SK-N-SH treated with all-trans-retinoic acid at 6 μM for 48 hours (cell line): Measurements from ENCODE around the gene NUTF2.
"Not testable (repeated sequence)": the region's sequence is repeated elsewhere in the genome, so short reads cannot be mapped to it uniquely, and the experiment has no call there.

Experiments used
- ATAC-seq: fragments of 200-7000 bp; cut with Tn5 transposase; 3 replicates; pipeline ENCODE4 v1.9.1; 2020; ENCODE audit warnings: mild to moderate bottlenecking, moderate library complexity
- BACH2 ChIP-seq: fragments of 250-450 bp; sonication (Bioruptor Pico); IDR thresholded peaks from 2 replicates; pipeline ENCODE4 v1.9.0; 2021; ENCODE audit warnings: mild to moderate bottlenecking, borderline replicate concordance
- CSRNP3 ChIP-seq: fragments of 250-450 bp; sonication (Bioruptor Pico); IDR thresholded peaks from 2 replicates; pipeline ENCODE4 v1.5.1; 2021; ENCODE audit warnings: mild to moderate bottlenecking, moderate library complexity
- GLIS3 ChIP-seq: fragments of 250-450 bp; sonication (Bioruptor Pico); IDR thresholded peaks from 2 replicates; pipeline ENCODE4 v1.5.0; 2020; ENCODE audit warnings: mild to moderate bottlenecking, moderate library complexity
- ISL1 ChIP-seq: fragments of 250-450 bp; sonication (Bioruptor Pico); IDR thresholded peaks from 2 replicates; pipeline ENCODE4 v2.1.2; 2022; ENCODE audit warnings: mild to moderate bottlenecking, moderate library complexity
- OSR1 ChIP-seq: fragments of 250-450 bp; sonication (Bioruptor Pico); IDR thresholded peaks from 2 replicates; pipeline ENCODE4 v1.8.0; 2022; ENCODE audit warnings: moderate library complexity, mild to moderate bottlenecking, inconsistent platforms
- PATZ1 ChIP-seq: fragments of 250-450 bp; sonication (Bioruptor Pico); IDR thresholded peaks from 2 replicates; pipeline ENCODE4 v1.8.0; 2020; ENCODE audit warnings: mild to moderate bottlenecking, moderate library complexity, borderline replicate concordance
- TCF4 ChIP-seq: fragments of 250-450 bp; sonication (Bioruptor Pico); IDR thresholded peaks from 2 replicates; pipeline ENCODE4 v1.8.0; 2021; ENCODE audit warnings: mild to moderate bottlenecking, moderate library complexity, borderline replicate concordance
- TOX ChIP-seq: fragments of 250-450 bp; sonication (Bioruptor Pico); IDR thresholded peaks from 2 replicates; pipeline ENCODE4 v1.8.0; 2021; ENCODE audit warnings: mild to moderate bottlenecking, moderate library complexity, borderline replicate concordance
- ZC3H10 ChIP-seq: fragments of 250-450 bp; sonication (Bioruptor Pico); IDR thresholded peaks from 2 replicates; pipeline ENCODE4 v1.5.1; 2021; ENCODE audit warnings: mild to moderate bottlenecking, moderate library complexity
- ZFP3 ChIP-seq: fragments of 250-450 bp; sonication (Bioruptor Pico); IDR thresholded peaks from 2 replicates; pipeline ENCODE4 v1.5.0; 2020; ENCODE audit warnings: mild to moderate bottlenecking, moderate library complexity
- ZFP30 ChIP-seq: fragments of 450-650 bp; formaldehyde crosslinking; IDR thresholded peaks from 2 replicates; pipeline ENCODE4 v1.5.0; 2022; ENCODE audit warnings: mild to moderate bottlenecking, moderate library complexity
- ZNF70 ChIP-seq: fragments of 450-650 bp; formaldehyde crosslinking; IDR thresholded peaks from 2 replicates; pipeline ENCODE4 v1.5.0; 2020; ENCODE audit warnings: mild to moderate bottlenecking, moderate library complexity
- ZNF8 ChIP-seq: fragments of 450-650 bp; formaldehyde crosslinking; IDR thresholded peaks from 2 replicates; pipeline ENCODE4 v1.5.0; 2020; ENCODE audit warnings: mild to moderate bottlenecking, moderate library complexity
- TF ChIP-seq, protein P1 (sequence below): fragments of 250-450 bp; sonication (Bioruptor Pico); IDR thresholded peaks from 2 replicates; pipeline ENCODE4 v1.5.1; 2020; ENCODE audit warnings: low read depth, mild to moderate bottlenecking, moderate library complexity
- TF ChIP-seq, protein P2 (sequence below): fragments of 250-450 bp; sonication (Bioruptor Pico); IDR thresholded peaks from 2 replicates; pipeline ENCODE4 v1.8.0; 2021; ENCODE audit warnings: low read depth, mild to moderate bottlenecking, moderate library complexity, borderline replicate concordance
- TF ChIP-seq, protein P3 (sequence below): fragments of 250-450 bp; sonication (Bioruptor Pico); IDR thresholded peaks from 2 replicates; pipeline ENCODE4 v1.5.0; 2020; ENCODE audit warnings: mild to moderate bottlenecking, moderate library complexity

NUTF2 gene

DNA sequence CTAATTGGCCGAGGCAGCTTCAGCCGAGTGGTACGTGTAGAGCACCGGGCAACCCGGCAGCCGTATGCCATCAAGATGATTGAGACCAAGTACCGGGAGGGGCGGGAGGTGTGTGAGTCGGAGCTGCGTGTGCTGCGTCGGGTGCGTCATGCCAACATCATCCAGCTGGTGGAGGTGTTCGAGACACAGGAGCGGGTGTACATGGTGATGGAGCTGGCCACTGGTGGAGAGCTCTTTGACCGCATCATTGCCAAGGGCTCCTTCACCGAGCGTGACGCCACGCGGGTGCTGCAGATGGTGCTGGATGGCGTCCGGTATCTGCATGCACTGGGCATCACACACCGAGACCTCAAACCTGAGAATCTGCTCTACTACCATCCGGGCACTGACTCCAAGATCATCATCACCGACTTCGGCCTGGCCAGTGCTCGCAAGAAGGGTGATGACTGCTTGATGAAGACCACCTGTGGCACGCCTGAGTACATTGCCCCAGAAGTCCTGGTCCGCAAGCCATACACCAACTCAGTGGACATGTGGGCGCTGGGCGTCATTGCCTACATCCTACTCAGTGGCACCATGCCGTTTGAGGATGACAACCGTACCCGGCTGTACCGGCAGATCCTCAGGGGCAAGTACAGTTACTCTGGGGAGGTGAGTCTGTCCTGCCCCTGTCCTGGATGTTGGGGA is 62.5 kb downstream of the NUTF2 start (continued):
- TF ChIP-seq, protein P1, sequence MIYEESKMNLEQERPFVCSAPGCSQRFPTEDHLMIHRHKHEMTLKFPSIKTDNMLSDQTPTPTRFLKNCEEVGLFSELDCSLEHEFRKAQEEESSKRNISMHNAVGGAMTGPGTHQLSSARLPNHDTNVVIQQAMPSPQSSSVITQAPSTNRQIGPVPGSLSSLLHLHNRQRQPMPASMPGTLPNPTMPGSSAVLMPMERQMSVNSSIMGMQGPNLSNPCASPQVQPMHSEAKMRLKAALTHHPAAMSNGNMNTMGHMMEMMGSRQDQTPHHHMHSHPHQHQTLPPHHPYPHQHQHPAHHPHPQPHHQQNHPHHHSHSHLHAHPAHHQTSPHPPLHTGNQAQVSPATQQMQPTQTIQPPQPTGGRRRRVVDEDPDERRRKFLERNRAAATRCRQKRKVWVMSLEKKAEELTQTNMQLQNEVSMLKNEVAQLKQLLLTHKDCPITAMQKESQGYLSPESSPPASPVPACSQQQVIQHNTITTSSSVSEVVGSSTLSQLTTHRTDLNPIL (CRISPR knock-in tag): no peak
- TF ChIP-seq ZFP30: no peak
- no peak for TF ChIP-seq OSR1 (CRISPR knock-in tag)
- no peak for TF ChIP-seq ZNF8 (CRISPR knock-in tag)
- TF ChIP-seq, all 23 proteins: peak for 0

GRCh38 chr16:67910158-67910557 is 63.4 kb downstream of the NUTF2 start:
- ATAC-seq: peak; percentile 88
- no peak for TF ChIP-seq ZNF70
- TF ChIP-seq, protein P2, sequence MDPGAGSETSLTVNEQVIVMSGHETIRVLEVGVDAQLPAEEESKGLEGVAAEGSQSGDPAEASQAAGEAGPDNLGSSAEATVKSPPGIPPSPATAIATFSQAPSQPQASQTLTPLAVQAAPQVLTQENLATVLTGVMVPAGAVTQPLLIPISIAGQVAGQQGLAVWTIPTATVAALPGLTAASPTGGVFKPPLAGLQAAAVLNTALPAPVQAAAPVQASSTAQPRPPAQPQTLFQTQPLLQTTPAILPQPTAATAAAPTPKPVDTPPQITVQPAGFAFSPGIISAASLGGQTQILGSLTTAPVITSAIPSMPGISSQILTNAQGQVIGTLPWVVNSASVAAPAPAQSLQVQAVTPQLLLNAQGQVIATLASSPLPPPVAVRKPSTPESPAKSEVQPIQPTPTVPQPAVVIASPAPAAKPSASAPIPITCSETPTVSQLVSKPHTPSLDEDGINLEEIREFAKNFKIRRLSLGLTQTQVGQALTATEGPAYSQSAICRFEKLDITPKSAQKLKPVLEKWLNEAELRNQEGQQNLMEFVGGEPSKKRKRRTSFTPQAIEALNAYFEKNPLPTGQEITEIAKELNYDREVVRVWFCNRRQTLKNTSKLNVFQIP (CRISPR knock-in tag): no peak

DNA sequence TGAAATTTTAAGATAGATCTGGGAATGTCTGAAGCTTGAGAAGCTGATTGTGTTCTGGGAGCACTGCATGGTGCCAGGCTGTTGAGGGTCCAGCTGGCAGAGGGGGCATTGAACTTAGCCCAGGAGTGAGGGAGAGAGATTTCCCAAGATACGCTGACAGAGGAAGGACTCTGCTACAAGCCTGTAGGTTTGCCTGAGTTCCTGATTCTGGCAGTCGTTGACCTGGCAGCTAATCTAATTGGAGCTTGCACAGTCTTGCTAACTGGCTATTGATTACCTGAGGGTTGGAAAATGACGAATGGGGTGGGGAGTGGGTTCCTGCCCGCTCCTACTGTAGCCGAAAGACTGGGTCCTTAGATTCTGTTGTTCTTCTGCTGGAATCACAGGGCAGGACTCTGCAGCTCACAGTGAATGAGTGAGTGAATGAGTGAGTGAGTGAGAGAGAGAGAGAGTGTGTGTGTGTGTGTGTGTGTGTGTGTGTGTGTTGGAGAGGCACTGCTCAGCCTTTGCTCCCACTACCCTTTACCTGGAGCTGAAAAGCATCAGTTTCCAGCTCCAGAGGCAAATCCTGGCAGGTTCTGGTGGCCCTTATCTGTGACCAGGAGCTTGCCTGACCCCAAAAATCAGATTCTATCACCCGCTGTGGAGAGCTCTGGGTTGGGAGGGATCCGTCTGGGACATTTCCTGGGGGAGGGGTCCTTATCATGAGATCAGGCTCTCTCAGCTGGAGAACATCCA is 68.2 kb downstream of the NUTF2 start:
- no peak for ATAC-seq

GRCh38 chr16:67915496-67915769 is 68.7 kb downstream of the NUTF2 start:
- not testable (repeated sequence) for ATAC-seq

More for the DNA sequence above, 68.2 kb downstream of the NUTF2 start:
- TF ChIP-seq TCF4 (CRISPR knock-in tag): no peak
- TF ChIP-seq ZFP30: no peak
- no peak for TF ChIP-seq ISL1 (CRISPR knock-in tag)
- TF ChIP-seq, protein P2 (CRISPR knock-in tag): no peak
- no peak for TF ChIP-seq ZFP3 (CRISPR knock-in tag)
- no peak for TF ChIP-seq PATZ1 (CRISPR knock-in tag)
- no peak for TF ChIP-seq OSR1 (CRISPR knock-in tag)
- TF ChIP-seq, protein P3, sequence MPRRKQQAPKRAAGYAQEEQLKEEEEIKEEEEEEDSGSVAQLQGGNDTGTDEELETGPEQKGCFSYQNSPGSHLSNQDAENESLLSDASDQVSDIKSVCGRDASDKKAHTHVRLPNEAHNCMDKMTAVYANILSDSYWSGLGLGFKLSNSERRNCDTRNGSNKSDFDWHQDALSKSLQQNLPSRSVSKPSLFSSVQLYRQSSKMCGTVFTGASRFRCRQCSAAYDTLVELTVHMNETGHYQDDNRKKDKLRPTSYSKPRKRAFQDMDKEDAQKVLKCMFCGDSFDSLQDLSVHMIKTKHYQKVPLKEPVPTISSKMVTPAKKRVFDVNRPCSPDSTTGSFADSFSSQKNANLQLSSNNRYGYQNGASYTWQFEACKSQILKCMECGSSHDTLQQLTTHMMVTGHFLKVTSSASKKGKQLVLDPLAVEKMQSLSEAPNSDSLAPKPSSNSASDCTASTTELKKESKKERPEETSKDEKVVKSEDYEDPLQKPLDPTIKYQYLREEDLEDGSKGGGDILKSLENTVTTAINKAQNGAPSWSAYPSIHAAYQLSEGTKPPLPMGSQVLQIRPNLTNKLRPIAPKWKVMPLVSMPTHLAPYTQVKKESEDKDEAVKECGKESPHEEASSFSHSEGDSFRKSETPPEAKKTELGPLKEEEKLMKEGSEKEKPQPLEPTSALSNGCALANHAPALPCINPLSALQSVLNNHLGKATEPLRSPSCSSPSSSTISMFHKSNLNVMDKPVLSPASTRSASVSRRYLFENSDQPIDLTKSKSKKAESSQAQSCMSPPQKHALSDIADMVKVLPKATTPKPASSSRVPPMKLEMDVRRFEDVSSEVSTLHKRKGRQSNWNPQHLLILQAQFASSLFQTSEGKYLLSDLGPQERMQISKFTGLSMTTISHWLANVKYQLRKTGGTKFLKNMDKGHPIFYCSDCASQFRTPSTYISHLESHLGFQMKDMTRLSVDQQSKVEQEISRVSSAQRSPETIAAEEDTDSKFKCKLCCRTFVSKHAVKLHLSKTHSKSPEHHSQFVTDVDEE: no peak
- no peak for TF ChIP-seq GLIS3 (CRISPR knock-in tag)

DNA sequence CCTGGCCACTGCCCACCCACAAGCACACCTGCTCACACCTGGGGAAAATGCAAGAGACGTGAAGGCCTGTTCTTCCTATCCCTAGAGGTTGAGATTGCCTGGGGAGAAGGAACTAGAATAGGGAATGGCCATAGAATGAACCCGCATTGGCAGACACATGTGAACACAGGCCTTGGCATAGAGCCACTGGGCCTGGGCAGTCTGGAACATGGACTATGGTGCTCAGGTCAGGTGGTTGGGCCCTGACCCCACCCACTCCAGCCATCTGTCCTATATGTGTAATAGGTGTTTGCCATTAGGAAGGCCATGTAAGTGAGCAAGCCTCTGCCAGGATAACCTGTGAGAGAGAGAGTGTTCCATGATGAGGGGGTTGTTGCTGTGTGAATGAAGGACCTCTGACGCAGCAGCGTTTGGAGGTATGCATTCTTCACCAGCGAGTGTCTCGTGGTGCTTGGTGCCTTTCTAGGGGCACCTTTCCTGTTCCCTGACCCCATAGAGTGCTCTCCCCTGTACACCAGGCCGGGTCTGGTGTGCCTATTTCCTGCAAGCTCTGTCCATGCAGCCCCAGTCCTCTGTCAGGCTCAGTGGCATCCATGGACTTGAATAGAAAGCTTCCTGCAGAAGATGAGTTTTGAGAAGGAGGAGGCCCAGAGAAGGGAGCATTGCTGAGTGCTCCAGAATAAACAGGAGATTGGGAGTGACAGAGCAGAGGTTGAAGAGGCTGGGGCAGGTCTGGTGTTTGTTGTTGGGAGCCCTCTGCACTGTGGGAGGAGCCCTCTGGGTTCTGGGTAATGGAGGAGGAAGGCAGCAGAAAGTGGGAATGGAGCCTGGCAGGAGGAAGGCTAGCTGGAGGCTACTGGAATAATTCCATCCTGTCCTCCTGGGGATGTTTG is 69.3 kb downstream of the NUTF2 start:
- peak; percentile 7 for ATAC-seq
- no peak for TF ChIP-seq TOX (CRISPR knock-in tag)
- TF ChIP-seq BACH2 (CRISPR knock-in tag): no peak
- TF ChIP-seq, protein P3: no peak
- TF ChIP-seq ZC3H10: no peak
- no peak for TF ChIP-seq CSRNP3 (CRISPR knock-in tag)
